ENCODE data around the gene CPNE6.

- TF ChIP-seq CTCF (IDR thresholded peaks at IDR 0.05) (no peak), POLR2A (IDR thresholded peaks at IDR 0.05) (no peak)
These were observed 15.0 kb downstream of the CPNE6 start for GRCh38 chr14:24086193-24086955.

Data from uterus (tissue), 2 donors.